Upper lobe of left lung (tissue), 6 donors: Measurements from ENCODE around the gene TBL1XR1. TPM values are rescaled to one million over a fixed set of nuclear protein-coding genes. Genes with fewer than 3 reads are reported as not detected.

ENCODE experiments used
- ATAC-seq, 2 donors: fragments of 200-7000 bp; cut with Tn5 transposase; one replicate each; pipeline ENCODE4 v1.9.1; 2022; ENCODE audit warnings: mild to moderate bottlenecking in 2 of 2, moderate library complexity in 2 of 2; ENCODE audit not compliant: low FRiP score in 2 of 2
- DNase-seq, 2 donors: peaks; one replicate each; pipeline ENCODE4 v3.0.0-alpha.2; 2019 to 2020
- H3K27ac ChIP-seq, 4 donors: fragments of 200-600 bp; sonication (generic); one replicate each; pipeline ENCODE4 v1.5.1; 2016 to 2019
- H3K27me3 ChIP-seq, 4 donors: fragments of 200-600 bp; sonication (generic); one replicate each; pipeline ENCODE4 v1.5.1; 2017 to 2019
- H3K36me3 ChIP-seq, 4 donors: fragments of 200-600 bp; sonication (generic); one replicate each; pipeline ENCODE4 v1.5.1; 2016 to 2019
- H3K4me1 ChIP-seq, 4 donors: fragments of 200-600 bp; sonication (generic); one replicate each; pipeline ENCODE4 v1.5.1; 2018 to 2019
- H3K4me3 ChIP-seq, 4 donors: fragments of 200-600 bp; sonication (generic); one replicate each; pipeline ENCODE4 v1.5.1; 2017 to 2019; ENCODE audit warnings: mild to moderate bottlenecking in 2 of 4, moderate library complexity in 1 of 4
- H3K9me3 ChIP-seq, 4 donors: fragments of 200-600 bp; sonication (generic); one replicate each; pipeline ENCODE4 v1.5.1; 2018 to 2019
- CTCF ChIP-seq, 6 experiments: fragments of 450-650 bp in 4 of 6; fragments of 200-600 bp in 2 of 6; sonication (generic) in 2 of 6; IDR thresholded peaks; one replicate each; pipeline ENCODE4 v1.5.1; 2016 to 2019; ENCODE audit warnings: antibody characterized with exemption in 6 of 6
- EP300 ChIP-seq, 4 donors: sonication (generic); formaldehyde crosslinking; IDR thresholded peaks; one replicate each; pipeline ENCODE4 v1.5.1; 2017; ENCODE audit warnings: antibody characterized with exemption in 4 of 4, control low read depth in 2 of 4
- POLR2A ChIP-seq, 4 donors: fragments of 450-650 bp; IDR thresholded peaks; one replicate each; pipeline ENCODE4 v1.5.1; 2016 to 2017; ENCODE audit warnings: antibody characterized with exemption in 4 of 4, mild to moderate bottlenecking in 2 of 4
- POLR2AphosphoS5 ChIP-seq, 2 donors: sonication (generic); formaldehyde crosslinking; IDR thresholded peaks; one replicate each; pipeline ENCODE4 v1.5.1; 2017; ENCODE audit warnings: antibody characterized with exemption in 2 of 2
- WGBS, 2 donors: methylation state at CpG; one replicate each; pipeline ENCODE4 v1.1.5; 2017 to 2018; 5-methylcytosine and 5-hydroxymethylcytosine counted together
- total RNA-seq, 6 donors: library from RNA; depleted of rRNA in 4 of 6; stranded (reverse); fragments of >200 nt in 4 of 6; gene quantifications; one replicate each; pipeline versions ENCODE4 v1.1.0 to v1.2.1, GENCODE V29; 2016 to 2021
- donor health status: DM: no; HTN: no; CAD: no; lungs with moderate emphysema.
- donor health status: DM: no; HTN: yes; CAD: no; lungs with severe emphysema.

TBL1XR1 gene
- total RNA-seq, 6 donors from 2014 or later: 46.1 to 156 (median 86.6) TPM

- no peak for DNase-seq
- Histone ChIP-seq H3K4me1 (peaks cover 0 to 20% (median 5%) of the 10 kb centered on the region in 4 donors), H3K27me3 (no peaks in the 10 kb centered on the region), H3K4me3 (no peak overlapping the region), H3K36me3 (no peaks in the 10 kb centered on the region), H3K9me3 (no peaks in the 10 kb centered on the region), H3K27ac (no peak overlapping the region)
- WGBS, 2 donors: 81 to 91% methylated on average over 4 of the region's 4 CpGs
- TF ChIP-seq CTCF (IDR thresholded peaks at IDR 0.05): no peak
- TF ChIP-seq EP300 (IDR thresholded peaks at IDR 0.05): no peak
- TF ChIP-seq POLR2A (IDR thresholded peaks at IDR 0.05): no peak
- no peak for TF ChIP-seq POLR2AphosphoS5 (IDR thresholded peaks at IDR 0.05)
- ATAC-seq: no peak
Measured at GRCh38 chr3:177071496-177072156, 125.7 kb downstream of the TBL1XR1 start.

GRCh38 chr3:177069514-177070329 lies 127.6 kb downstream of the TBL1XR1 start:
- no peak for ATAC-seq
- H3K27me3 ChIP-seq: no peaks in the 10 kb centered on the region
- 88 to 96% methylated on average over 6 of the region's 6 CpGs for WGBS, 2 donors

GRCh38 chr3:177068967-177069366 lies 128.3 kb downstream of the TBL1XR1 start:
- Histone ChIP-seq H3K9me3 (no peaks in the 10 kb centered on the region), H3K4me3 (no peak overlapping the region), H3K27me3 (no peaks in the 10 kb centered on the region), H3K36me3 (no peaks in the 10 kb centered on the region), H3K4me1 (peaks cover 5 to 38% (median 13%) of the 10 kb centered on the region in 4 donors), H3K27ac (no peak overlapping the region)
- TF ChIP-seq CTCF (IDR thresholded peaks at IDR 0.05) (no peak), POLR2A (IDR thresholded peaks at IDR 0.05) (no peak), EP300 (IDR thresholded peaks at IDR 0.05) (no peak), POLR2AphosphoS5 (IDR thresholded peaks at IDR 0.05) (no peak)
- ATAC-seq (no peak), DNase-seq (no peak)
- WGBS, 2 donors: 94 to 95% methylated on average over 3 of the region's 3 CpGs

More at GRCh38 chr3:177069514-177070329, 127.6 kb downstream of the TBL1XR1 start:
- no peak for DNase-seq
- H3K4me3 ChIP-seq: no peak overlapping the region
- no peaks in the 10 kb centered on the region for H3K9me3 ChIP-seq
- H3K36me3 ChIP-seq: no peaks in the 10 kb centered on the region
- H3K4me1 ChIP-seq: peaks cover 5 to 38% (median 13%) of the 10 kb centered on the region in 4 donors
- no peak overlapping the region for H3K27ac ChIP-seq
- TF ChIP-seq CTCF (IDR thresholded peaks at IDR 0.05) (no peak), POLR2A (IDR thresholded peaks at IDR 0.05) (no peak)

- Histone ChIP-seq H3K4me3 (no peak overlapping the region), H3K9me3 (no peaks in the 10 kb centered on the region), H3K27ac (no peak overlapping the region), H3K4me1 (peaks cover 5 to 36% (median 17%) of the 10 kb centered on the region in 4 donors), H3K27me3 (no peaks in the 10 kb centered on the region), H3K36me3 (no peaks in the 10 kb centered on the region)
- DNase-seq: no peak
- 84 to 90% methylated on average over 2 of the region's 2 CpGs for WGBS, 2 donors
- TF ChIP-seq EP300 (IDR thresholded peaks at IDR 0.05): no peak
- no peak for TF ChIP-seq POLR2AphosphoS5 (IDR thresholded peaks at IDR 0.05)
- TF ChIP-seq CTCF (IDR thresholded peaks at IDR 0.05): no peak
- no peak for TF ChIP-seq POLR2A (IDR thresholded peaks at IDR 0.05)
- no peak for ATAC-seq
Measured at GRCh38 chr3:177066068-177066467, 131.2 kb downstream of the TBL1XR1 start.
